Panc1 (cell line): Measurements from ENCODE around the gene APLP1.

Experiments
- CTCF ChIP-seq: fragments of 450-650 bp; IDR thresholded peaks from 2 replicates; pipeline ENCODE4 v1.5.1; 2017; ENCODE audit warnings: mild to moderate bottlenecking
- SIN3A ChIP-seq: IDR thresholded peaks from 2 replicates; pipeline ENCODE4 v1.6.1; 2012; ENCODE audit warnings: low read depth, mild to moderate bottlenecking, low read length, moderate library complexity, borderline replicate concordance; ENCODE audit not compliant: insufficient read depth

- no peak for TF ChIP-seq CTCF
- TF ChIP-seq SIN3A = no peak
These were observed 18.8 kb downstream of the APLP1 start for GRCh38 chr19:35887197-35887596.
